SK-N-SH treated with all-trans-retinoic acid at 6 μM for 48 hours (cell line): ENCODE measurements around the gene SLC35F3.
"Not testable (repeated sequence)": the region's sequence is repeated elsewhere in the genome, so short reads cannot be mapped to it uniquely, and the experiment has no call there.

Source experiments
- GLIS3 ChIP-seq: fragments of 250-450 bp; sonication (Bioruptor Pico); IDR thresholded peaks from 2 replicates; pipeline ENCODE4 v1.5.0; 2020; ENCODE audit warnings: mild to moderate bottlenecking, moderate library complexity
- ZFP30 ChIP-seq: fragments of 450-650 bp; formaldehyde crosslinking; IDR thresholded peaks from 2 replicates; pipeline ENCODE4 v1.5.0; 2022; ENCODE audit warnings: mild to moderate bottlenecking, moderate library complexity

DNA sequence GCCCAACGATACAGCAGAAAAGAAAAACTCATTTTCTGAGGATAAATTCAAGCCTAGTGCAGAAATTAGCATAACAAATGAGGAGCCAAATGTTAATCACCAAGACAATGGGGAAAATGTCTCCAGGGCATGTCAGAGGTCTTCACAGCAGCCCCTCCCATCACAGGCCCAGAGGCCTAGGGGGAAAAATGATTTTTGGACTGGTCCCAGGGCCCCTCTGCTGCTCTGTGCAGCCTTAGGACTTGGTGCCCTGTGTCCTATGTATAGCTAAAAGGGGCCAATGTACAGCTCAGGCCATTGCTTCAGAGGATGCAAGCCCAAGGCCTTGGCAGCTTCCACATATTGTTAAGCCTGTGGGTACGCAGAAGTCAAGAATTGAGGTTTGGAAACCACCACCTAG is 13.3 kb upstream of the SLC35F3 start:
- not testable (repeated sequence) for TF ChIP-seq GLIS3, ZFP30 (CRISPR knock-in tag)
